ENCODE measurements around the gene TMEM184B.

DNA sequence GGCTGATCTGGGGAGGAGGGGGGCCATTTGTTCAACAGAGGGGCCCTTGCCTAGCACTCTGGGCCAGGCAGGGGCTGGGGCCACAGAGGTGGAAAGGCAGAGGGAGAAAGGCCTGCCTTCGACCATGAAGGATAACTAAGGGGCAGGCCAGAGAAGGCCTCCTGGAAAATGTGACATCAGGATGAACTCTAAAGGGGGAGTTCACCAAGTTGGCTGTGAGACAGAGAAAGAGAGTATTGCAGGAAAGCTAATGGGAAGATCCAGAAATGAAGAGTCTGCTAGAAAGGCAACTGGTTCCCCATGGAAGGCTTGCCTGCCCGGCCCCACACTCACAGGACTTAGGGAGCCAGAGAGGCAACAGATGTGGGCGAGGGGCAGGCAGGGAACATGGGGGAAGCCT is 28.1 kb upstream of the TMEM184B start:
- TF ChIP-seq POLR2A (IDR thresholded peaks at IDR 0.05), result no peak
- TF ChIP-seq, protein P1, sequence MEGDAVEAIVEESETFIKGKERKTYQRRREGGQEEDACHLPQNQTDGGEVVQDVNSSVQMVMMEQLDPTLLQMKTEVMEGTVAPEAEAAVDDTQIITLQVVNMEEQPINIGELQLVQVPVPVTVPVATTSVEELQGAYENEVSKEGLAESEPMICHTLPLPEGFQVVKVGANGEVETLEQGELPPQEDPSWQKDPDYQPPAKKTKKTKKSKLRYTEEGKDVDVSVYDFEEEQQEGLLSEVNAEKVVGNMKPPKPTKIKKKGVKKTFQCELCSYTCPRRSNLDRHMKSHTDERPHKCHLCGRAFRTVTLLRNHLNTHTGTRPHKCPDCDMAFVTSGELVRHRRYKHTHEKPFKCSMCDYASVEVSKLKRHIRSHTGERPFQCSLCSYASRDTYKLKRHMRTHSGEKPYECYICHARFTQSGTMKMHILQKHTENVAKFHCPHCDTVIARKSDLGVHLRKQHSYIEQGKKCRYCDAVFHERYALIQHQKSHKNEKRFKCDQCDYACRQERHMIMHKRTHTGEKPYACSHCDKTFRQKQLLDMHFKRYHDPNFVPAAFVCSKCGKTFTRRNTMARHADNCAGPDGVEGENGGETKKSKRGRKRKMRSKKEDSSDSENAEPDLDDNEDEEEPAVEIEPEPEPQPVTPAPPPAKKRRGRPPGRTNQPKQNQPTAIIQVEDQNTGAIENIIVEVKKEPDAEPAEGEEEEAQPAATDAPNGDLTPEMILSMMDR (IDR thresholded peaks at IDR 0.05), result no peak
